ENCODE results near the gene ADIRF. TPM values are rescaled to one million over a fixed set of nuclear protein-coding genes. Genes with fewer than 3 reads are reported as not detected.
"Not testable (repeated sequence)": the region's sequence is repeated elsewhere in the genome, so short reads cannot be mapped to it uniquely, and the experiment has no call there.

Gene ADIRF
- total RNA-seq, 2 donors from 2014 or later = 113 to 115 TPM

DNA sequence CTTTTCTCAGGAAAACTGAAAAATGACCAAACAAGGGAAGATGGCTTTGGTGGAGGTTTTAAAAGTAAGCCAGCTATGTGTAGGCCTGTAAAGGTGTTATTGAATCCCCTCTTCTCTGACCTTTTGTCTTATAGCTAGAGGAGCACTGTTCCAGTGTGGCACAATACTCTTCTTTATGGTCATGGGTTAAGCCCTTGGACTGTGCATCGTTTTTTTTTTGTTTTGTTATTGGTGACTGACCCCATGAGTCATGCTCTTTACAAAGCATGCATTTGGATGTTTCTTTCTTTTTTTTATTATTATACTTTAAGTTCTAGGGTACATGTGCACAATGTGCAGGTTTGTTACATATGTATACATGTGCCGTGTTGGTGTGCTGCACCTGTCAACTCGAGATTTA, 32.2 kb downstream of the ADIRF start:
- Histone ChIP-seq H3K36me3 (replicated peaks in 1 of 2; ENCODE audit: insufficient read depth in 1 of 2, low read depth in 2 of 2) (no peaks in the 10 kb centered on the region), H3K9me3 (no peaks in the 10 kb centered on the region), H3K27ac (no peak overlapping the region), H3K4me3 (no peak overlapping the region), H3K27me3 (no peaks in the 10 kb centered on the region), H3K4me1 (no peaks in the 10 kb centered on the region)
- intact Hi-C loops (cut with DNase I) = no loop called here
- no peak for TF ChIP-seq POLR2A (IDR thresholded peaks at IDR 0.05)
- TF ChIP-seq, protein P1, sequence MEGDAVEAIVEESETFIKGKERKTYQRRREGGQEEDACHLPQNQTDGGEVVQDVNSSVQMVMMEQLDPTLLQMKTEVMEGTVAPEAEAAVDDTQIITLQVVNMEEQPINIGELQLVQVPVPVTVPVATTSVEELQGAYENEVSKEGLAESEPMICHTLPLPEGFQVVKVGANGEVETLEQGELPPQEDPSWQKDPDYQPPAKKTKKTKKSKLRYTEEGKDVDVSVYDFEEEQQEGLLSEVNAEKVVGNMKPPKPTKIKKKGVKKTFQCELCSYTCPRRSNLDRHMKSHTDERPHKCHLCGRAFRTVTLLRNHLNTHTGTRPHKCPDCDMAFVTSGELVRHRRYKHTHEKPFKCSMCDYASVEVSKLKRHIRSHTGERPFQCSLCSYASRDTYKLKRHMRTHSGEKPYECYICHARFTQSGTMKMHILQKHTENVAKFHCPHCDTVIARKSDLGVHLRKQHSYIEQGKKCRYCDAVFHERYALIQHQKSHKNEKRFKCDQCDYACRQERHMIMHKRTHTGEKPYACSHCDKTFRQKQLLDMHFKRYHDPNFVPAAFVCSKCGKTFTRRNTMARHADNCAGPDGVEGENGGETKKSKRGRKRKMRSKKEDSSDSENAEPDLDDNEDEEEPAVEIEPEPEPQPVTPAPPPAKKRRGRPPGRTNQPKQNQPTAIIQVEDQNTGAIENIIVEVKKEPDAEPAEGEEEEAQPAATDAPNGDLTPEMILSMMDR (IDR thresholded peaks at IDR 0.05) = no peak
- ATAC-seq (no peak), DNase-seq (no peak)
- WGBS, 2 donors = 63 to 64% methylated on average over 3 of the region's 3 CpGs

DNA sequence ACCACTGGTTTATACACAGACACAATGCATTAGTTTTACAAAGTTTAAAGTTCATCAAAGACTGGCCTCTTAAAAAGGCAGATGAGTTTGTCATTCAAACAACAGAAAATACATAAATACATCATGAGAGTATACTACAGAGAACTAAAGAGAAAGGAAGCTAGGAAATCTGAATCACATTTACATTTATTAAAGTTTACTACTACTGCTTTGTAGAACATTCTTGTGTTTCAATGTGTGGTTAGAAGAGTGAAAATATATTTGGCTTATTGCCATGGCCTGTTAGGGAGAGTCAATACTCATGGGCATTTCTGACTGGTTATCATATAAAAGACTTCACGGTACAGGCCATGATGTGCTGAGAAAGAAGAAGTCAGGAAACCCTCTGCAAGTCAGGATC, 38.8 kb downstream of the ADIRF start:
- H3K36me3 ChIP-seq (replicated peaks in 1 of 2; ENCODE audit: insufficient read depth in 1 of 2, low read depth in 2 of 2); H3K4me1 ChIP-seq; H3K9me3 ChIP-seq; intact Hi-C loops (cut with DNase I); H3K27me3 ChIP-seq; H3K4me3 ChIP-seq; ATAC-seq; H3K27ac ChIP-seq; DNase-seq: not testable (repeated sequence)
- WGBS, 2 donors = 0% methylated on average over 1 of the region's 1 CpG

DNA sequence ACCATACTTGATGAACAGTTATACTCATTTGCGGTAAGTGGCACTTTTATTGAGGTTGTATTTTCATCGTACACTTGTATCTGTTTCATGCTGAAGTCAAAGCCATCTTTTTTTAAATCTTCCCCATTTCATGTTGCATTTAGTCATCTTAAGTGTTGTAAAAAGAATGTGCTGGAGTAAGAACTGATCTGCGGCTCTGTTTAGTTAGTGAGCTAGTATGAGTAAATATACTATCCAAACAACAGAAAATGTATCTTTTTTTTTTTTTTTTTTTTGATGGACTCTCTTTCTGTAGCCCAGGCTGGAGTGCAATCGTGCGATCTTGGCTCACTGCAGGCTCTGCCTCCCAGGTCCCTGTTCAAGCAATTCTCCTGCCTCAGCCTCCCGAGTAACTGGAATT, 39.4 kb downstream of the ADIRF start:
- 51 to 55% methylated on average over 3 to 6 of the region's 6 CpGs for WGBS, 2 donors
- H3K4me1 ChIP-seq; intact Hi-C loops (cut with DNase I); H3K36me3 ChIP-seq (replicated peaks in 1 of 2; ENCODE audit: insufficient read depth in 1 of 2, low read depth in 2 of 2); DNase-seq; H3K9me3 ChIP-seq; ATAC-seq; H3K4me3 ChIP-seq; H3K27ac ChIP-seq; H3K27me3 ChIP-seq: not testable (repeated sequence)

DNA sequence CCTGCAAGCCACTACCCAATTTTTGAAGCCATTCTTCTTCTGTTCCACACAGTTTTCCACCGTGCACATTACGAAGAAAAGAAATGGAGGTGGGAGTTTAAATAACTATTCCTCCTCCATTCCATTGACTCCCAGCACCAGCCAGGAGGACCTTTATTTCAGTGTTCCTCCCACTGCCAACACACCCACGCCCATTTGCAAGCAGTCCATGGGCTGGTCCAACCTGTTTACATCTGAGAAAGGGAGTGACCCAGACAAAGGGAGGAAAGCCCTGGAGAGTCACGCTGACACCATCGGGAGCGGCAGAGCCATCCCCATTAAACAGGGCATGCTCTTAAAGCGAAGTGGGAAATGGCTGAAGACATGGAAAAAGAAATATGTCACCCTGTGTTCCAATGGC, 40.0 kb downstream of the ADIRF start:
- 91 to 97% methylated on average over 7 of the region's 7 CpGs for WGBS, 2 donors
- ATAC-seq = not testable (repeated sequence)

DNA sequence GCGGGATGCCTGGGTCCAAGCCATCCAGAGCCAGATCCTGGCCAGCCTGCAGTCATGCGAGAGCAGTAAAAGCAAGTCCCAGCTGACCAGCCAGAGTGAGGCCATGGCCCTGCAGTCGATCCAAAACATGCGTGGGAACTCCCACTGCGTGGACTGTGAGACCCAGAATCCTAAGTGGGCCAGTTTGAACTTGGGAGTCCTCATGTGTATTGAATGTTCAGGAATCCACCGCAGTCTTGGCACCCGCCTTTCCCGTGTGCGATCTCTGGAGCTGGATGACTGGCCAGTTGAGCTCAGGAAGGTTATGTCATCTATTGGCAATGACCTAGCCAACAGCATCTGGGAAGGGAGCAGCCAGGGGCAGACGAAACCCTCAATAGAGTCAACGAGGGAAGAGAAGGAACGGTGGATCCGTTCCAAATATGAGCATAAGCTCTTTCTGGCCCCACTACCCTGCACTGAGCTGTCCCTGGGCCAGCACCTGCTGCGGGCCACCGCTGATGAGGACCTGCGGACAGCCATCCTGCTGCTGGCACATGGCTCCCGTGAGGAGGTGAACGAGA, 40.9 kb downstream of the ADIRF start:
- intact Hi-C loops (cut with DNase I); DNase-seq: not testable (repeated sequence)
- WGBS, 2 donors = 85 to 97% methylated on average over 10 to 11 of the region's 18 CpGs

More for the DNA sequence above, 40.0 kb downstream of the ADIRF start:
- H3K4me1 ChIP-seq; H3K36me3 ChIP-seq (replicated peaks in 1 of 2; ENCODE audit: insufficient read depth in 1 of 2, low read depth in 2 of 2); H3K4me3 ChIP-seq; intact Hi-C loops (cut with DNase I); DNase-seq; H3K27ac ChIP-seq; H3K9me3 ChIP-seq; H3K27me3 ChIP-seq: not testable (repeated sequence)

DNA sequence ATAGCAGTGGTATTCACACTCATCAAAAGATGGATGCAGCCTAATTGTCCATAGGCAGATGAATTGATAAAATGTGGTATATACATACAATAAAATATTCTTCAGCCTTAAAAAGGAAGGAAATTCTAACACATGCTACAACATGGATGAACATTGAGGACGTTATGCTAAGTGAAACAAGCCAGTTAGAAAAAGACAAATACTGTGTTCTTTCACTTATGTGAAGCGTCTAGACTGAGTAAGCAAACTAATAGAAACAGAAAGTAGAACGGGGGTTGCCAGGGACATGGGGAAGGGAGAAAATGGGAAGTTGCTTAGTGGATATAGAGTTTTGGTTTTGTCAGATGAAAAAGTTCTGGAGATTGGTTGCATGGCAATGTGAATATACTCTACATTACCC, 45.2 kb downstream of the ADIRF start:
- ATAC-seq; intact Hi-C loops (cut with DNase I); H3K4me3 ChIP-seq; H3K27me3 ChIP-seq; DNase-seq; H3K9me3 ChIP-seq; H3K36me3 ChIP-seq (replicated peaks in 1 of 2; ENCODE audit: insufficient read depth in 1 of 2, low read depth in 2 of 2); H3K27ac ChIP-seq: not testable (repeated sequence)
- 57 to 58% methylated on average over 3 of the region's 3 CpGs for WGBS, 2 donors
- peaks cover 15% of the 10 kb centered on the region for H3K4me1 ChIP-seq

More for the DNA sequence above, 40.9 kb downstream of the ADIRF start:
- not testable (repeated sequence) for ATAC-seq; H3K27me3 ChIP-seq; H3K4me1 ChIP-seq; H3K9me3 ChIP-seq; H3K27ac ChIP-seq; H3K4me3 ChIP-seq; H3K36me3 ChIP-seq (replicated peaks in 1 of 2; ENCODE audit: insufficient read depth in 1 of 2, low read depth in 2 of 2)

DNA sequence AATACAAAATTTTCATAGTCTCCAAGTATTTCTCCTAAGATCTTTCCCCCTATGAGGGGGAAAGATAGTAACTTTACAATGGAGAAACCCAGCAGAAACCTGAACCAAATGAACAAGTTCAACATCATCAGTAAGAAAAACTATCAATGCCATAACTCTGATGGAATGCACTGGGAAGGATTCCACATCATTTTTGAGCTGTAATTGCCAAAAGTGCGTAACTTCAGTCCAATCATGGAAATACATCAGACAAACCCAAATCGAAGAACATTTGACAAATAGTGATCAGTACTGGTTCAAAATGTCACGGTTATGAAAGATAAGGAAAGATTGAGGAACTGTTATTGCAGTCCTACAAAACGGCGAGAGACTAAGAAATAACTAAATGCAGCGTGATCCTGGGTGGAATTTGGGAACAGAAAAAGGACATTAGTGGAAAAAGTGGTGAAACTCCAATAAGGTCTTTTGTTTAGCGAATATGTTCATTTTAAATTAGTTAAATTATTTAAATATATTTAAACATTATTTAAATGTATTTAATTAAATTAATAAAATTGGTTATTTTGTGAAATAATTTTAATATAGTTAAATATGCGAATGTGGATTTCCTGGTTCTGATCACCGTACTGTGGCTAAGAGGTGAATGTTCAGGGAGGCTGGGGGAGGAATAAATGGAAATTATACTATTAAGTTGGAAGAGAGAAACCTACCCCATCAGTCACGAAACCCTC, 46.9 kb downstream of the ADIRF start:
- peaks cover 15% of the 10 kb centered on the region for H3K4me1 ChIP-seq
- DNase-seq; H3K36me3 ChIP-seq (replicated peaks in 1 of 2; ENCODE audit: insufficient read depth in 1 of 2, low read depth in 2 of 2); ATAC-seq; H3K27ac ChIP-seq; H3K9me3 ChIP-seq; H3K4me3 ChIP-seq; H3K27me3 ChIP-seq; intact Hi-C loops (cut with DNase I): not testable (repeated sequence)
- 82 to 85% methylated on average over 10 of the region's 10 CpGs for WGBS, 2 donors

DNA sequence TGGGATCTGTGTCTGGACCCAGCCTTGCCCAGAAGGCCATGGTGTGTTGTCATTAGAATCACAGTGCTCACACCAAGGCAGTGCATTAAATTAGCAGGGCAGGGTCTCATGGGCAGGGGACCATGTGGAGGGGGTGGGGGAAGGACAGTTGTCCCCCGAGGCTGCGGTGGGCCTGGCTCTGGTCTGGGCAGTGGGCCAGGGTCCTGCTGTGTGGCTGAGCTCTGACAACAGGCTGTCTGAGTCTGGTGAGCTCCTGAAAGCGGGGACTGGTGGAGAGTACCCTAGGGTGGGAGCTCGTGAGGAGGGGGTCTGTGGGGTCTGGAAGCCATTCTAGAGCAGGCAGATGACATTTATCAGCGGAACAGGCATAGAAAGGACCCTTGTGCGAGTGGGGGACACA, 49.8 kb downstream of the ADIRF start:
- H3K4me3 ChIP-seq; ATAC-seq; DNase-seq; H3K9me3 ChIP-seq; intact Hi-C loops (cut with DNase I); H3K27ac ChIP-seq; H3K27me3 ChIP-seq; H3K36me3 ChIP-seq (replicated peaks in 1 of 2; ENCODE audit: insufficient read depth in 1 of 2, low read depth in 2 of 2): not testable (repeated sequence)
- peaks cover 15% of the 10 kb centered on the region for H3K4me1 ChIP-seq
- 77% methylated on average over 5 of the region's 6 CpGs for WGBS, 2 donors

DNA sequence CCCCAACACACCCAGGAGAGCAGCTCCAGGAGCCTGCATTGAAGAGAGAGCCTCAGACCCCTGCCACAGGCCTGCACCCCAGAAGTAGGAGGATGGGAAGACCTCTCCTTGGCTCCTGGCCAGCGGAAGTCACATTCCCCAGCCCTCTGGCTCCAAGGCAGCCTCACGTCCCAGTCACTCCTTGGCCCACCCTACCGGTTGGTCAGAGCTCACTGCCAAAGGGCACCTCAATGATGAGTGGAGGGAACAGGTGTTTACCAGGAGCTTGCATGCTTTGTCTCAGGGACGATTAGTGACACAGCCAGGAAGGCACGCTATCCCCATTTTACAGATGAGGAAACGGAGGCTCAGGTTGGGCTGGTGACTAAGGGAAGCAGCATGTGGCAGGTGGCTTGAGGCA, 50.8 kb downstream of the ADIRF start:
- H3K4me1 ChIP-seq = peaks cover 15% of the 10 kb centered on the region
- DNase-seq; H3K27me3 ChIP-seq; intact Hi-C loops (cut with DNase I); H3K4me3 ChIP-seq; H3K27ac ChIP-seq; H3K36me3 ChIP-seq (replicated peaks in 1 of 2; ENCODE audit: insufficient read depth in 1 of 2, low read depth in 2 of 2); H3K9me3 ChIP-seq; ATAC-seq: not testable (repeated sequence)
- 78% methylated on average over 6 of the region's 6 CpGs; no CpG with 5 or more reads in 1 of the 2 donors for WGBS, 2 donors

DNA sequence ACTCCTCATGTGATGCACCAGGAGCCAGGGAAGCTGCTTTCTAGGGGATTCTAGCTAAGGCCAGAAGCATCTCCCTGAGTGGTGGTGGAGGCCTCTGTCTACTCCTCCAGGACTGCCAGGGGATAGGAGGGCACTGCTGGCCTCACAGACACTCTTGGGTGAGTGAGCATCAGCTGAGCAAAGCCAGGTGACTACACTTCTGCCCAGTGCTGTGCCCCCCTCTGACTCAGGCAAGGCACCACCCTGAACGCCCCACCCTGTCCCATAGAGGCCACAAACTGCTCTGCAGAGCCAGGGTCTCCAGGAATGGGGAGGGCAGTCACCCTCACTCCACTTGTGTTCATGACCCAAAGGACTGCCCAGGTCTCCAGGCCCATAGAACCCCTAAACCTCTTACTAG, 51.2 kb downstream of the ADIRF start:
- H3K4me3 ChIP-seq; H3K27me3 ChIP-seq; H3K27ac ChIP-seq; H3K36me3 ChIP-seq (replicated peaks in 1 of 2; ENCODE audit: insufficient read depth in 1 of 2, low read depth in 2 of 2); intact Hi-C loops (cut with DNase I); H3K9me3 ChIP-seq; ATAC-seq; DNase-seq: not testable (repeated sequence)
- peaks cover 15% of the 10 kb centered on the region for H3K4me1 ChIP-seq
- 100% methylated on average over 1 of the region's 1 CpG; no CpG with 5 or more reads in 1 of the 2 donors for WGBS, 2 donors

DNA sequence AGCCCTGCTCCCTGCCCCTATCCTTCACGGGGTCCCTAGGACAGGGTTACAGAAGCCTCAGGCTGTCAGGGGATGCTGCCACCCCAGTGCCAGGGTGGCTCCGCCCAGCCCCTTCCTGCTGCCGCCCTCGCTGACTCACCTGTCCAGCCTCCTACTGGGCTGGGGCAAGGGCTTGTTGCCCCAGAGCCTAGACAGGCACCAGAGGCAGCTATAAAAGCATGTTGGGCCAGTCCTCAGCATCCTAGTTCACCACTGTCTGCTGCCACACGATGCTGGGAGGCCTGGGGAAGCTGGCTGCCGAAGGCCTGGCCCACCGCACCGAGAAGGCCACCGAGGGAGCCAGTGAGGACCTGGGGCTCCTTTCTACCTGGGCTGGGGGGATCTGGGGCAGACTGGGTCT, 51.8 kb downstream of the ADIRF start, which contains the start of gene FAM25A:
FAM25A (plus strand) TSS at position 239 of the 400 bp plus-strand sequence; CDS start at position 270, 31 bp downstream.
- H3K27ac ChIP-seq; ATAC-seq; H3K4me3 ChIP-seq; DNase-seq; H3K27me3 ChIP-seq; H3K36me3 ChIP-seq (replicated peaks in 1 of 2; ENCODE audit: insufficient read depth in 1 of 2, low read depth in 2 of 2); H3K9me3 ChIP-seq; intact Hi-C loops (cut with DNase I): not testable (repeated sequence)
- WGBS, 2 donors = 93% methylated on average over 6 of the region's 9 CpGs; no CpG with 5 or more reads in 1 of the 2 donors
- peaks cover 15% of the 10 kb centered on the region for H3K4me1 ChIP-seq
